ENCODE data around the gene SAMSN1. TPM values are rescaled to one million over a fixed set of nuclear protein-coding genes. Genes with fewer than 3 reads are reported as not detected.

SAMSN1 gene
- total RNA-seq, 1 donor from 2014 or later, result 8.3 TPM

DNA sequence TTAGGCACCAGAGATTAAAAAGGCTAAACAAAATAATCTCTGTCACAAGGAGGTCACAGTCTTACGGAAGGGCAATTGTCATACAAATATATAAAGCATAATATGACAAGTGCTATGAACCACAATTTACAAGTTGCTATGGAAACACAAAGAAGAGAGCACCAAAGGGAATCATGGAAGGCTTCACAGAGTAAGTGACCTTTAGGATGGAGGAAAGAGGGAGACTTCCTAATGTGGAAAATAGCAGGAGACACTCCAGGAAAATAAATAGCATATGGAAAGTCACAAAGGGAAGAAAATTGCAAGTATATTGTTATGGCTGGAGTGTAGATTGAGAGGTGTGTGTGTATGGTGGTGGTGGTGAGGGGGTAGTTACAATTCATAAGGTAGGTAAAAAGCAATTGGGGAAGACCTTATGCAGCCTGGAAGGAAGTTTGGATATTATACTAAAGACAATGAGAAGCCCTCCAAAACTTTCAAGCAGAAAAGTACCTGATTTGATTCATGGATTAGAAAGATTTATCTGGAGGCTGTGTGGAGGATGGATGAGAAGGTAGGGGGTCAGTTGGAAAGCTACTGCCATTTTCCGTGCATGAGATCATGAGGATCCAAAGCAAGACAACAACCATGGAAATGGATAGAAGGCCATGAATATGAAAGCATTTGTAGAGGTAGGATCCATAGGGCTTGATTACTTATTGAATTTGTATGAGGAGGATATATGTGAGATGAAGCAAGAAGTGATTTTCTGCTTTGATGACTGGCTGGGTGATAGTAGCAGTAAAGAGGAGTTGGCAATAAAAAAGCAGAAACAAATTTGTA lies 61.7 kb downstream of the SAMSN1 start:
- no peak for DNase-seq (ENCODE audit: low spot score)

DNA sequence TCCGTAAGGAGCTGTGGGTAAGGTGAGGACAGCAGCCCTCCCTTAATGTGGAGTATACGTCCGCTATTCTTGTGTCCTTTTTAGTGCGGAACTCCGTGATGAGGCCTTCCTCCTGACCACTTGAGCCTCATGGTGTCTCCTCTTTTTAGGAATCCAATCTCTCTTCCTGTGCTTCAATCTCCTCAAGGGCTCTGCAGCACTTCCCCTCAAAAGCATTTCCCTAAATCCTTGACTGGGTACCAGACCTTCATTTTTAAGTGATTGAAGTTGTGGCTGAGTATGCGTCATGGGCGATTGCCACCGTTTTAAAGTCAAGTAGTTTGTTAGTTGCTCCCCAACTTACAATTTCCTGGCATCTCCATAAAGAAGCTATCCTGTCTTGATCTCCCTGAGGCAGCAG lies 62.8 kb downstream of the SAMSN1 start:
- DNase-seq (ENCODE audit: low spot score), result no peak

DNA sequence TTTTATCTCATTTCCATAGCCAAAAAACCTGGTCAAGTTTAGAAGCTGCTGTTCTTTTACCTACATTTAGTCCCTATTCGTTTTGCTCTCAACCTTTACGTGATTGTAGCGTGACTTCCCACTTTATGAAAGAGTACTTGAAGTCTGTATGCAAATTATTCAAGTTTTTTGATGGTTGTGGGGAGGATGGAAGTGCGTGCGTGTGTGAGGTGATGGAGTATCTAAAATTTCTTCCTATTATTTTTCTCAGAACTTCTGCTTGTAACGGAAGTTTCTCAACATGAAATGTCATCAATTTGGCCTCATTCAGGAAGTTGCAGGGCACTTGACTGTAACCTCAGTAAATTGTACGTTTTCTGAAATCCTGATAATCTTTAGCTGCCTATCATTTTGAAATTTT lies 64.0 kb downstream of the SAMSN1 start:
- DNase-seq (ENCODE audit: low spot score), result no peak

DNA sequence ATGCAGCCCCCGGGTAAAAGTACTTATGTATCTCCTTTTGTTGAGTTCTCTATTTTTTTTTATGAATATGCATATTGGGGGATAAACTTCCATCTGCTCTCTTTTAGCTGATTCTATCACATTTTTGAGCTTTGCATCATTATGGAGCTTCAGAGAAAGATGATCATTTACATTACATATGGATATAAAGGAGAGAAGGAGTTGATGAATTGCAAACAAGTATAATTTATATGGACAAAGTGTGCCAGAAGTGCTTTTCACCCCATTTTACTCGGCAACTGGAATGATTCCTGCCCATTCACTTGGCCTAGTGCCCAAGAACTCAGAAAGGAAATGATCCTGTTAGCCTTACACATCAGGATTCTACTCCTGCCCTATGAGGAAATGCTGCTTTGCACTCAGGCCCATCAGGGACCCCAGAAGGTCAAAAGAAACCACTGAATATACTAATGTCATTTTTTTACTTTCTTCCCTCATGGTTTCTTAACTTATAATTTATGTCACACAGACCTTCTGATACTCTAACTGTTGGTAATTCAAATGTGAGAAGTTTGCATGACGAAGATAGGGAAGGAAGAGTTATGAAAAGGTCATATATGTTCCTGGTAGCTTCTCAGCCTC lies 65.6 kb downstream of the SAMSN1 start:
- DNase-seq (ENCODE audit: low spot score), result no peak

DNA sequence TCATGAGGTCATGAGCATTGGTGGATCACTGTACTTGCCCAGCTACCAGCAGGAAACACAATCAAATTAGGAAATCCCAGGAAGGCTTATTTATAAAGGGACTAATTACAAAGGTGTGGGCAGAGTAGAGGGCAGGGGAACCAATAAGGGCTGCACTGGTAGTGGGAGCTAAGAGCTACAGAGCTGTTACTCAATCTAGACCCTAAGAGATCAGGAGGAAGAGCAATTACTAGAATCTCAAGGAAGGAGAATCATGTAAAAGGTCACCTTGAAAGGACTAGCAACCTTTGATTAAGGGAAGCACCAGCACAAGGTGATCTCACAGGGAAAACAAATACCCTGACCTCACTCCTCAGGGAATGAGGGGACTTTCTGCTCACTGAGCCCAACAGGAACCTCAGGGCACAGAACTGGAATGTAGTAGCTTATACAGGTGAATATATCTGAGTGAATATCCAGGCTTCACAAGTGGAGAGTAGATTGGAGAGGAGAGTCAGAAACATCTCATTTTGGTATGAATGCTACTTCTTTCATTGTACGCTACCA lies 66.8 kb downstream of the SAMSN1 start:
- DNase-seq (ENCODE audit: low spot score), result no peak

DNA sequence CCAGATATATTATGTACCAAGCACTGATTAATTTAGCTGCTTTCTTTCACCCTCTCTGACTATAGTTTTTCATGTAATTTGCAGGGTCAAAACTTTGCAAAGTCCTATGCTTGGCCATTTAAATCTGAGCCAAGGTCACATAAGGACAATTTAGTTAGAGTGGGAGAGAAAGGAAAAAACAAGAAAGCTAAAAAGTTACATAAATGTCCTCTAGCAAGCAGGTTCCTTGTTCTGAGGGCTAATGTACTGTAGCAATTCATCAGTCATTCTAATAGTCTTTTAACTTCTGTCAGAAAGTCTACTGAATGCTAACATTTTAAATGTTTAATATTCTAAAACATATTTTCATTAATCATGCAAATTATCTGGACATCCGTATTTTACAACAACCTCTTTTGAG lies 68.3 kb downstream of the SAMSN1 start:
- no peak for DNase-seq (ENCODE audit: low spot score)

DNA sequence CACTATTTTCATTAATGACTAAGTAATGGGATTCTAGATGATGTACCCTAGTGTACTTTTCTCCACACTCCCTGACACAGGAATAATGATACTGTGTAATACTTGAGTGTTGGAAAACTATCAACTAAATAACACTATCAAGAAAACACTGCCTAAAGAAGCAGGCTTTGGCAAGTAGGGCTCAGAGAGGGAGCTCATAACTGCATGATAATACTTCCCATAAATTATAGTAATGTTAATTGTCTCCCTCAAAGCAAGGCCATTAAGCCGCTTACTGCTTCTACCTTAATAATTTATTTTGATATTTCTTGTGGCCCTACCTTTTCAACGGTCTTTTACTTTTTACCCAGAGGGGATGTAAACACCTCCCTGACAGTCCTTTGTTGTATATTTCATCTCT lies 69.0 kb downstream of the SAMSN1 start:
- DNase-seq (ENCODE audit: low spot score), result no peak

DNA sequence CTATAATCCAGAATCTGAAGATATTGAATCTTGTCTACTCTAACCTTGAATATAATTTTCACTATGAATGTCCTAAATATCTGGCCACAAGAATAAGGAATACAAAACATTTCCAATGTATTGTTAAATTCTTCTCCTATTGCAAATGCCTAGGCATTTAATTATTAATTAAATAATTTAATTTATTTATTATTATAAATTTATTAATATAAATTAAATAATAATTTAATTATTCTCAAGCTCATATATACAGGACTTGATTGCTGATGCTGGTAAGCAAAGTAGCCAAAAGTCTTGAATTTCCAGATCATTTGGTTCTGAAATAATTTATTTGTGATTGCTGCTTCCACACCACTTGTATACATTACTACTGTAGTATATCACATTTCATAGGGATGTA lies 71.1 kb downstream of the SAMSN1 start:
- no peak for DNase-seq (ENCODE audit: low spot score)

DNA sequence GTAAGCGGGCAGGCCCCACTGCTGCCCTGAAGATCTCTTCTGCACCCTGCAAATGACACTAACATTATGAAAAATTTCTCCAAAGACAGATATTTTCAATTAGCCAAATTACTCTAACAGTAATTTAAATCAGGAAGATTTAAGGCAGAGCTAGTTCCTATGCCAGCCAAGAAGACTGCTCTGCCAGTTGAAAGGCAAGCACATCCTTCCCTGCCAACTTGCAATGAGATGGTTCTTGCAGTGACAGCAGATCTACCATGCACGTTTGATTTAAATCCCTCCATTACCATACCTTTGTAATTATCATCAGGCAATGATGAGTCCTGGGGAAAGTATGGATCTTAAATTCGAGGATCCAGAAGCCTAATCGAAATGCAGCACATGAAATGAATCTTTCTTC lies 76.5 kb downstream of the SAMSN1 start:
- no peak for DNase-seq (ENCODE audit: low spot score)

DNA sequence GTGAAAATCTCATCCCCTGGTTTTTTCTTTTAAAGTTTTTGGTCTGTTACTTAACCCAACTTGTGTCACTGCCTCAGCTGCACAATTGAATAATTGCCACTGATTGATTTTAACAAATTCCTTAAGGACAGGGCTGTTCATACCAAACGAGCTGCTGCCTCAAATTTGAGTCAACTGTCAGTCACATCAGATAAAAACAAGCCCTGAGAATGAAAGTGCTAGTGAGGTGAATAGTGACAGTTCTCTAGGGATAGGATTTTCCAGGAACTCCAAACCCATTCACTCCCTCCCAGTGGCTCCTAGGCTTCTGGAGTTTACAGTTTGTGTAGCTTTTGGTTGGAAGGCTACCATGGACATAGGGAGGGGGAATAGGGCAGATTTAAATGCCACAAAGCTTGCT lies 79.4 kb downstream of the SAMSN1 start:
- DNase-seq (ENCODE audit: low spot score), result no peak

DNA sequence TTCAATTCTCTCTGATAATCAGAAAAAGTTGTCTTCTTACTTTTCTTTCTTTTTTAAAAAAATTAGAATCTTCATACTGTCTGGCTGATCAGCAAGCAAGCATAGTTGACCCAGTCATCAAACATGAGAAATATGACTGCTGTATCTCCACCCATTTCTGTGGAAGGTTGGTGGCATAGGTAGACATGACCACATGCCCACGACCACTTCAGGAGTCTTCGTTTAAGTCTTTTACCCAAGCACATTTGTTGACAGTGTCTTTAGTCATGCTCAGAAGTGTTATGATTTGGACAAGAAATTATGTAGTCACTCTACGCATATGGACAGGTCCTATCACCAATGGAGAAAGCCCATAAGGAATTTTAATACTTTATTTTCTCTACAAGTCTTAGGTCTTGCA lies 88.4 kb downstream of the SAMSN1 start:
- no peak for DNase-seq (ENCODE audit: low spot score)

DNA sequence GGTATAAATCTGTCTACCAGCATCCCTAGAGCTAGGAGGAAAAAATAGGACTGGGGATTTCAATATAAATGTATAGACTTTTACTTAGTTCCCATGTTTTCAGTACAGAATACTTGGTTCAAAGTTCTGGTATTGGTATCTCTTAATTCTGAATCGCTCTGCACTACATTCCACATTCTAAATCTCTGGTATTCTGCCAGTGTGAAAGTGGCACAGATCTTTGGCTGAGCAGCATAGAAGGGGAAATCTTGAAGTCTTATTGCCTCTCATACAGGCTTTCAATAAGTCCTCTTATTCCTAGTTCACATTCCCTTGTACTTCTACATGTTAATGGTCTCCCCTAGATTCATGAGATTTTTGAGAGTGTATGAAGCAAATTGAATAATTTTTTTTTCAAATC lies 89.2 kb downstream of the SAMSN1 start:
- no peak for DNase-seq (ENCODE audit: low spot score)

DNA sequence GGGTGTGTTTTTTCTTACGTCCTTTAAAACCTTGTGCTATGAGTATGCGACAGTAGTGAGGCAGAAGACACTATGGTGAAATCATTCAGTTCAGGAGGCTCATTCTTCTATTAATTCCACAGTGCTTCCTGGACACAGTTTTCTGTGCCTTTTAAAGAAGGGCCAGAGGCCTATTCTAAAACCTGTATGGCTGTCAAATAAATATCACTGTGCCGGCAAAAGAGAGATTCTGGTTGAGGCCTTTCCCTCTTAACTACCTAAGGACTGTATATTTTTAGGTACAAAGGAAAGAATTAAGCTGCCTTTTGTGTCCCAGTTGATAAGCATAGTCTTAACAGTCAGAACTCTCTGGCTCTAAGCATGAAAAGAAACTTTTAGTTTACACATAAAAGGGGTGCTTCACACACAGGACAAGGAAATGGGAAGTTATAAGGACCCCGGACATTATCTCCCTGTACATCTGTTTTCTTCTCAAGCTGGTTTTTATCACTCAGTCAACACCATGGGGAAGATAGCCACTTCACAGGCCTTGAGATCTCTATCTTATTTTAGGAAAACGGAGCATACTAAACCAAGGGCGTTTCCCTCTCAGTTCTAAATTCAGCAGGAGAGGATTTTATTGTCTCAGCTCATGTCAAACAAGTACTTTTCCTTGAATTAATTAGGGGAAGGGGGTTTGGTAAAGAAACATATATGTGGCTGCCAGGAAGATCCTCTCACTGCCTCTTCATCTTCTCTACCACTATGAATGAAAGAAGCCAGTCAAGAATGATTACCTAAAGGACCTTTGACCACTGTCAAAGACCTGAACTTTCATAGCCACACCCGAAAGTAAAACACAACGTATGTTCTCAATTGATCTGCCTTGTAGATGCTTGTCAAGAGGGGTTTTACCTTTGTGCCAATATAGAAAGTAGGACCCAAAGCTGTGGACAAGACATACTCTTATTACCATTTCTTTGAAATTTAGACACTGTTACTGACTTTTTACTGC lies 91.8 kb downstream of the SAMSN1 start:
- no peak for DNase-seq (ENCODE audit: low spot score)

DNA sequence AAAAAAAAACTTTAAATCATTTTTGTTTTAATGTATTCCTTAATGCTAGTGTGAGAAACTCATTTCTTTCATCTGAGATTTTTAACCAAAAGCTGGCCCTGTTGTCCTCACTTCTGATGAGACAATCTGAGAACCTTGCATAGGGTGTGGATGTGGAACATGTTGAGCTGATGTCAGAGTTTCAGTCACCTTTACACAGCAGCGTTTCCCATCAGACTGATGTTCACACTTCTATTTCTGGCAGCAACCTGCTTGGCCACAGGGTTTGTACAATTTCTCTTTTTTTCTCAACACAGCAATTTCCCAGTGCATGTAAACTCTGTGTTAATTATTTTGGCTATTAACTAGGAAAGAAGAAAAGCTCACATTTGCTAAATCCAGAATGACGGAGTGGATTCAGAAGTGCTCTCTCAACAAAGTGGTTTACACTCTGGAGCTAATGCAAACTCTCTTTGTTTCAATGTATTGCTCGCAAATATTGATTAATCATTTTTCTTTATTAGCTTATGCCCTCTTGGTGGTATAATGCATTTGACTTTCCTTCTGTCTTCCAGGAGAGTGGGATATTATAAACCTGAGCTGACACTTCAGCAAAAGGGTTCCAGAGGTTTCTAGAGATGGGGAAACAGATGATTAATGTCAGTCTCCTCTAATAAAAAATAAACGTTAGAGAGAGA lies 92.6 kb downstream of the SAMSN1 start:
- no peak for DNase-seq (ENCODE audit: low spot score)

DNA sequence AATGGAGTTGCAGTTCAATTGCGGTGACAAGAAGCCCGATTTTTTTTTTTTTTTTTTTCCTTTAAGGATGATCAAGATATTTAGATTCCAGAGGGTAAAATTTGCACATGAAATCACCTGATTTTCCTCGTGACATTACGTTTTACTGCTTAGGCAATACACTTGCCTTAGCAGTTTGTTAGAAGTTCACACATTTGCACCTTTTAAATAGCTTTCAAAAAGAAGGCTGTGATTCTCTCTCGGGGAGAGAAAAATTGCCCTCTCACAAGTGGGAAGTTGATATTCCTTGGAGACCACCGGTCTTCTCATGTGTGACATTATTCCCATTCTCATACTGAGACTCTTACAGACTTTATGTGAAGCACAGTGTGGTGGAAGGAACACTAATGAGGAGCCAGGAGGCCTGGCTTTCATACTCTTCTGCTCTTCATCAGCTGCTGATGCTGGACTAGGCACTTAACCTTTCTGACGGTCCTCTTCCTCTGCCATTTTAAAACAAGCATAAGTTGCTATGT lies 93.3 kb downstream of the SAMSN1 start:
- no peak for DNase-seq (ENCODE audit: low spot score)

DNA sequence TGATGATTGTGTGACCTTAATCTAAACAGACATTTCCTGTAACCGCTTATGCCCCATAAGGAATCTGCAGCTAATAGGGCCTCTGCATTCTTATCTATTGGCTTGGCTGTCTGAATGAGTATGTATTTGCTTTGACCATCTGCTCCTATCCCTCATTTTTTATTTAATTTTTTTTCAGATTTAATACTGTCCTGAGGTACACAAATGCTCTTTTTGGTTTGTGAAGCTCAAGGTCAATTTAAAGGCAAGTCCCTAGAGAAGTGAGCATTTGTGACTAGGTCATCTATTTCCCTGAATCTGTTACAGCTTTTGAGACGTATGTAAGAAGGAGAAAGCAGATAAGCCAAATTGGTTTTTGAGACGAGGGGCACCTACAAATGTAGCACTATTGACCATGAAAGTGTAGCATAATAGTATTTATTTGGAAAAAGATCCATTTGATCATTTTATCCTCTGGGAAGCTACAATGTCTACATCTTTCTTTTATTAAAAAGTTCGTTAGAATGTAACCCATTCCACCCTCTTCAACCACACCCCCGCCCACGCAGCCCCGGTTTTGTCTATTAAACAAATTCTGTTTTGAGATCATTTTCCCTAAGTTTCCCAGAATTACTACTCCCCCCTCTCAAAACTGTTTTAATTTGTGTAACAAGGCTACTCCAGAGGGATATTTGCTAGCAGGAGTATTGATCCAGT lies 93.9 kb downstream of the SAMSN1 start:
- no peak for DNase-seq (ENCODE audit: low spot score)

DNA sequence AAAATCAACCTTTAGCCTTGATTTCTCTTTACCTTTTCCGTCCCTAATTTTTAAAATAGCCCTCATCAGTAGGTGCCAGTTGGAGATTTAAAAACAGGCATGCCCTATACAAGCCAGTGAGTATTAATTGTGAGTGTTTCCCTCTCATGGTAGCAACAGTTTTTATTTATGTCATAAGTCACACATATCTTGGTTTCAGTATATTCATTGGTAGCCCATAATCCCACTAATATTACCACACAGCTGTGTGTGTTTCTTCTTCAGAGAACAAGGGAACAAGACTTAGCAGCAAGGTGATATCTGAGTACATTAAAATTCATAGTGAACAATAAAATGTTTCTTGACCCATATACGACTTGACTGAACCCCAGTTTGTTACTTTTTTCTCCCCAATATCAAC lies 94.6 kb downstream of the SAMSN1 start:
- DNase-seq (ENCODE audit: low spot score), result no peak

DNA sequence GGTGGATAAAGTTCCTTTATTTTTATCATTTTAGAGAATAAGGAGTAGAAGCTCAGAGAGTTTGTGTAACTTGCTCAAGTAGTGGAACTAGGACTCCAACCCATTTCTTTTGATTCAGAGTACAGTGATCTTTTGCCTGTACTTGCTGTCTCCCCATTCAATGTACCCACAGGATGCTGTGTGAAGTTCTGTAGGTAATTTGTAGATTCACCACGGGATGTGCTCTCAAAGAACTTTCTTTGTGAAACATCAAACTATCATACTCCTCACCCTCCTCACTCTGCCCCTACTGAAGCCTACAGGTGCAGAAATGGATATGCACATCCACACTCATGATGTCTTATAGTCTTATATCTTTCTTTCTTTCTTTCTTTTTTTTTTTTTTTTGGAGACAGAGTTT lies 97.3 kb downstream of the SAMSN1 start:
- no peak for DNase-seq (ENCODE audit: low spot score)

DNA sequence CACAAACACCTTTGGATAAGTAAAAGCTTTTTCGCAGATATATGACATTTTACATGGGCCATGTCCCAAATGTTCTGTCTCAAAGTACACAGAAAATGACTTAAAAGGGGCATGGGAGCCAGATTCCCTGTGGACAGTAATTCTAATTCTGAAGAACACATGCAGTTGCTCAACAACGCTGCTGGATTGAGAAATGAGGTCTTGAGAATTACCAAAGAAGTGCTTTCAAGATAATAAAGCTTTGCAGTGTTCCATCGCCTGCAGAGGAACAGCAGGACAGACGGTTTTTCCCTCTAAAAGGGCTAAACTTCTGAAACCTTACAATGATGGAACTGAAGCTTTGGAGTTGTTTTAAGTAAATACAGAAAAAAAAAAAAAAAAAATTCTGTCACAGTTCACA lies 107.9 kb downstream of the SAMSN1 start:
- DNase-seq (ENCODE audit: low spot score), result no peak

DNA sequence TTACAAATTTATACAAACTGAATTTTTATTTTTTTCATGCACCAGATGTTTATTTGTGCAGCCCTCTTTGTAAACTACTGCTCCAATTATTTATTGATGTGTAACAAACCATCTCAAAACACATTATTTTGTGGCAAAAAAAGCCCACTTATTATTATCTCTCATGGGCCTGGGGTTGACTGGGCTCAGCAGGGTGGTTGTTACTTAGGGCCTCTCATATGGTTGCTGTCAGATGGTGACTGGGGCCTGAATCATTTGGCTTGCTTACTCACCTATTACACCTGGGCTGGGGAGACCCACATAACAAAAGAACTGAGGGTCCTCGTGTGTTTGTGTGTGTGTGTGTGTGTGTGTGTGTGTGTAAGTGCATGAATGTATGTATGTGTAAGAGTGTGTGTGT lies 110.7 kb downstream of the SAMSN1 start:
- no peak for DNase-seq (ENCODE audit: low spot score)

Data from ureter (tissue), 1 donor.